GM19452 (cell line): ENCODE data around the gene DOC2B.
"Not testable (repeated sequence)": the region's sequence is repeated elsewhere in the genome, so short reads cannot be mapped to it uniquely, and the experiment has no call there.

Experiments used
- ATAC-seq: cut with Tn5 transposase; IDR thresholded peaks from one replicate; pipeline ENCODE4 v1.9.1; 2021; ENCODE audit not compliant: unreplicated experiment

The DOC2B gene

GRCh38 chr17:146983-147761 is 34.3 kb downstream of the DOC2B start:
- ATAC-seq, result no peak

GRCh38 chr17:146546-146945 is 34.9 kb downstream of the DOC2B start:
- ATAC-seq, result no peak

GRCh38 chr17:145671-146541 is 35.5 kb downstream of the DOC2B start:
- no peak for ATAC-seq

GRCh38 chr17:144936-145670 is 36.3 kb downstream of the DOC2B start:
- ATAC-seq, result no peak

- no peak for ATAC-seq
Measured at GRCh38 chr17:143785-144281, 37.6 kb downstream of the DOC2B start.

- ATAC-seq, result no peak
Measured at GRCh38 chr17:142876-143784, 38.3 kb downstream of the DOC2B start.

- no peak for ATAC-seq
Measured at GRCh38 chr17:142102-142661, 39.3 kb downstream of the DOC2B start.

GRCh38 chr17:139401-140205 is 41.8 kb downstream of the DOC2B start:
- ATAC-seq, result not testable (repeated sequence)

GRCh38 chr17:137166-137807 is 44.2 kb downstream of the DOC2B start, which contains the start of gene SCGB1C2:
Gene SCGB1C2 (plus strand): TSS chr17:137569. CDS start chr17:137591, 22 bp downstream.
- not testable (repeated sequence) for ATAC-seq

- peak; percentile 65 for ATAC-seq
Measured at GRCh38 chr17:136531-136930, 44.9 kb downstream of the DOC2B start.

GRCh38 chr17:135895-136294 is 45.6 kb downstream of the DOC2B start:
- not testable (repeated sequence) for ATAC-seq

GRCh38 chr17:135022-135421 is 46.4 kb downstream of the DOC2B start:
- not testable (repeated sequence) for ATAC-seq

- ATAC-seq, result peak; percentile 86
Measured at GRCh38 chr17:134332-134785, 47.1 kb downstream of the DOC2B start.

GRCh38 chr17:133932-134331 is 47.5 kb downstream of the DOC2B start:
- not testable (repeated sequence) for ATAC-seq

- ATAC-seq, result not testable (repeated sequence)
Measured at GRCh38 chr17:118339-118917, 63.0 kb downstream of the DOC2B start.

GRCh38 chr17:113111-113510 is 68.3 kb downstream of the DOC2B start:
- ATAC-seq, result not testable (repeated sequence)
